Measurements from ENCODE around the gene TDG.

Gene TDG

DNA sequence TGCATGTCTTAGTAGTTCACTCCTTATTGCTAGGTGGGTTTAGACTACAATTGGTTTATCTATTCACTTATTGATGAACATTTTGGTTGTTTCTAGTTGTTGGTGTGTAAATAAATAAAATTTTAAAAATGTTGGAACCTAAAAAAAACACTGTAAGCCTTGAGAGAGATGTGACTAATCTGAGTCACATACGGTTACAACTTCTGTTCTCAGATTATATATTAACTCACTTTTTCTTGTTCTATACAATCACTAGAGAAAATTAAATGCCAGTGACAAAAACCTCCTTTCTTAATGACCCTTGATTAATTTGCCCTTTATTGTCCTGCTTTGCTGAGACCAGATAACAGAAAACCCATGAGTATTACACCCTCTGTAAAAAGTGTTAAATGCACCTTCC, 7.1 kb upstream of the TDG start:
- no peak for DNase-seq

- no peak for DNase-seq
Measured at GRCh38 chr12:103960616-103961227, 5.0 kb upstream of the TDG start.

GRCh38 chr12:103962493-103962892, 3.2 kb upstream of the TDG start:
- DNase-seq, result no peak

DNA sequence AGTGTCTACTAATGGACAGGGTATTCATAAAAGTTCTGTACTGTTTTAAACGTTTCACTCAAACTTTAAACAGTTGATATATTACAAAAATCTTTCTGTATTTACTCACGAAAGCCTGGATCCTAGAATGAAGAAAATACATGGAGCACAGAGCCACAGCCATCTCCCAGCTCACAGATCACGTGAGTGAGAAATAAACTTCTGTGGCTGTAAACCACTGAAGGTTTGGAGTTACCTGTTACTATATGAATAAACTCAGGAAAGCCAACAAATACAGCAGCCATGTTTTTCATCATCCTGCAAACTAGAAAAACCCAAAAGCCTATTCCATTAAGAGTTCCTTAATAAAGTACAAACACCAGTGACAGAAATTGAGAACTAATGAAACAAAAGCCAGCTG, 867 bp upstream of the TDG start:
- peak in 1 of 58 donors; percentile 13 for DNase-seq

- no peak for DNase-seq
Measured at GRCh38 chr12:103965255-103965589, 450 bp upstream of the TDG start.

- DNase-seq, result no peak
Measured at GRCh38 chr12:103966736-103967135, 1.1 kb downstream of the TDG start.

DNA sequence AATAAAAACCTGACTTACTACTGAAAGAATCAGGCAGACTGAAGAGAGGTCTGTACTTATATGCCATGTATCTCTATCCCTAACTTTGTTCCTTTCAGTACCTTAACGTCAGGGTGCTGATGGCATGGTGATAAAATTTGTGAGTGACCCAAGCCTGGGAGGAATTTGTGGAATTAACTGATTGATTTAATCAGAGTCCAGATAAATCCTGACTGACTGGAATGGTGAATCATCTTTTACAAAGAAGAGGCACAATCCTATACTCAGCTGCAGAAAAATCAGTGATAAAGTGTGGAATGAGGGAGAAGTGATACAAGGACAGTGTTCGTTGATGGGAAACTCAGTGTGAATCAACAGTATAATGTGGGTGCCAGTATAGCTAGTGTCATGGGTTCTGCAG, 3.7 kb downstream of the TDG start:
- no peak for DNase-seq

DNA sequence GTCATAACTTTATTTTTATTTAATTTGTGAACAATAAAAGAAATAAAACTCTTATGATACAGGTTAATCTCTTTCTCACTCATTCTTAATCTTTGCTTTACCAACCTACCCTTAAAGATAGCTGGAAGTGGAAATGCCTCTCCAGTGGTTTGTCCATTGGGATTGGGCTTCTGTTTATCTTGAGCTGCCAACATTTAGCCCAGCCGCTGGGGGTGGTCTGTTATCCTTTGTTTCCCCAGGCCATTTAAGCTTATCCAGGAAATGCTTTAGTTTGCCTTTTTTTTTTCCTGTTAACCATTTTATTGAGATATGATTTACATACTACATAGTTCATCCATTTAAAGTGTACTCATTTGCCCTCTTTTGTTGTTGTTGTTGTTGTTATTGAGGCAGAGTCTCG, 8.2 kb downstream of the TDG start:
- no peak for DNase-seq

DNA sequence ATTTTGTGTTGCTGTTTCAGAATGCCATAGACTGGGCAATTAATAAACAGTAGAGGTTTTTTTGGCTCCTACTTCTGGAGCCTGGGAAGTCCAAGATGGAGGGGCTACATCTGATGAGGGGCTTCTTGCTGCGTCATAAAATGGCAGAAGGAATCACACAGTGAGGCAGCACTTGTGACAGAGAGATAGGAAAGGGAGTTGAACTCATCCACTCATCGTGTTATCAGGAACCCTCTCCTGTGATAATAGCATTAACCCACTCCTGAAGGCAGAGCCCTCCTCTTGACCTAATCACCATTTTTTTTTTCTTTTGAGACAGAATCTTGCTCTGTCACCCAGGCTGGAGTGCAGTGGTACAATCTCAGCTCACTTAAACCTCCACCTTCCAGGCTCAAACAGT, 9.7 kb downstream of the TDG start:
- DNase-seq, result no peak

DNA sequence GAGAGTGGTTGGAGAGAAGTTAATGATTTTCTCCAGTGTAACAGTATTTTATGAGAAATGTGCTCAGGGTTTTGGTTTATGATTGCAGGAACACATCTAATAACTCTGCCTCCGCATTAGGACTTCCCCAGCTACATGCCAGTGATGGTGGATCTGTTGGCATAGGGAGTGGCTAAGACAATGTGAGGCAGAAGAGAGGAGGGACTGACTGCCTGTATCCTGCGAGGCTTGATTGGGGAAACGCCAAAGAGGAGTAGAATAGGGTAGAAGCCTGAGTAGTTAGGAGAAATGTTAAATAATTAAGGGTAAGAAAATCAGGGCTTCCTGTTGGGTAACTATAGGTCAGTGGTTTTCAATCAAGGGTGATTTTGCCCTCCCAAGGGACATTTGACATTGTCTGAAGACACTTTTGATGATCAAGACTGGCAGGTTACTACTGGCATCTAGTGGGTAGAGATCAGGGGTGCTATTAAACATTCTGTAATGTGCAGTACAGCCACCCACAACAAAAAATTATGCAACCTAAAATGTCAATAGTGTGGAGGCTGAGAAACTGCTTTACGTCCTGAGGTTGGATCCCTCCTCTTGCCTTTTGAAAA, 12.8 kb downstream of the TDG start:
- no peak for DNase-seq

GRCh38 chr12:103986829-103987228, 21.2 kb downstream of the TDG start:
- no peak for DNase-seq

- DNase-seq, result no peak
Measured at GRCh38 chr12:103994235-103994634, 28.6 kb downstream of the TDG start.

DNA sequence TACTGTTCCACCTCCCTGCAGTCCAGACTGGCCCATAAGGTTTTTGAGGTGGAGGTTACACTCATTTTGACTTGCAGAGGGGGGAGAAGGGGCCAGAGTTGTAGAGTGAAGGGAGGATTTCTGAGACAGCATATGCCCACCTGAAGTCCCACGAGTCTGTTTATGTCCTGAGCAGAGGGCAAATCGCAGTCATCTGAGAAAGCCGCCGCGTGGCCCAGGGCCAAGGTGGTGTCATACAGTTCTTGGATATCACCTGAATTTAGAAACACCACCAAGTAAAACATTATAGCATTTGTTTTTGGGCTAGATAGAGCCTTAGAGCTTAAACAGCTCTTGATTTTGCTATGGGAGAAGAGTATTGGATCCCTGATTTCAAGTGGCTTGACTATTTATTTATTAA, 30.9 kb downstream of the TDG start:
- DNase-seq, result no peak

GRCh38 chr12:103997286-103997900, 31.7 kb downstream of the TDG start:
- no peak for DNase-seq

DNA sequence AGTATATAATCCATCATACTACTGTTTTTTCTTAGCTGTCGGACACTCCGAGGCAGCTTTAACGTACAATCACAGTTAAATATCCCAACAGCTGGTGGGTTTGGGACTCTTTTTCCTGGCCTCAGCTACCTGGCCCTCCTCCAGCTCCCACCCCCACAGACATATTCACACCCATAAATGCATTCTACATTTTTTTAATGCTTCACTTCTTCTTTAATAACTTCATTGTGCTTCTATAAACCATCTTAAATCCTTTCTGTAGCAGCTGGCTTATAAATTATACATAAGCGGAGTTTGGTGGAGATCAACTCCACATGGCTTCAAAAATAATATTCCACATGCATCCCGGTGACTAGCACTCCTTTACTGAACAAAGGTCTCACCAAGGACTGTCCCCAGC, 33.3 kb downstream of the TDG start:
- no peak for DNase-seq

DNA sequence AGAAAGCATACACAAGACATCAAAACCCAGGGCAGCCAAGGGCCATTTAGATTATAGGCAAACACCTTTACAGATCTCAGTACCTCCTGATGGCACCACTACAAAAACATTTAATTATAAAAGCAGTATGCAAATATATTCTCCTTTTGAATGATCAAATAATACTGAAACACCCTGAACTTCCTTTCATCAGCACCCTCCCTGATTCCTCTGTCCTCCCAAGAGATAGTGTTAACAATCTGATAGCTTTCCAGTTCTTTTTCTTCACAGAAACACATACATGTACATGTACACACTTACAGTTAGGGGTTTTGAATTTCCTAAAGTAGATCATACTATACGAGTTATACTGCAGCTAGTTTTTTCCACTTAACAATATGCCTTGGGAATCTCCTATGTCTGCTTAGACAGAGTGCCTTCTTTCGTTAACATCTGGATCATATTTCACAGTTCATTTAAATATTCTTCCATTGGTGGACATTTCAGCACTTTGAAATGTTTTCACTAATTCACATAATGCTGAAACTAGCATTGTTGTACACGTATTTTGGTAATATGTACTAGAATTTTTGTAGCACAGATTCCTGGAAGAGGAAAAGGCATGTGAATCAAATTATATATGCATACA, 35.2 kb downstream of the TDG start:
- DNase-seq, result no peak

GRCh38 chr12:104002686-104003085, 37.0 kb downstream of the TDG start:
- DNase-seq, result no peak

DNA sequence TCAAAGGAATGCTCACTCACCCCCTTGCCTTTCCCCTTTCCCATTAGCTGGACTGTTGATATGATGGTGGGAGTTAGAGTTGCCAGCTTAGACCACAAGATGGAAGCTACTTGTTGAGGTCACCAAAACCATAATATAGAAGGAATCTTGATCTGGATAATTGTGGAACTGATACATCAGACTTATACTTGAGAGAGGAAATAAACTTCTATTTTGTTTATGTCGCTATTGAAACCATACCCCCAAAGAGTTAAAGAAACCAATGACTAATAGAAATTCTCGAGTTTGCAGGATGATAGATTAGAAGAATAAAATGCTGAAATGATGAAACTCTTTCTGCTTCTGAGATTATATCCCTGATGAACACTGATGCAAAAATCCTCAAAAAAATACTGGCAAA, 37.9 kb downstream of the TDG start:
- no peak for DNase-seq

DNA sequence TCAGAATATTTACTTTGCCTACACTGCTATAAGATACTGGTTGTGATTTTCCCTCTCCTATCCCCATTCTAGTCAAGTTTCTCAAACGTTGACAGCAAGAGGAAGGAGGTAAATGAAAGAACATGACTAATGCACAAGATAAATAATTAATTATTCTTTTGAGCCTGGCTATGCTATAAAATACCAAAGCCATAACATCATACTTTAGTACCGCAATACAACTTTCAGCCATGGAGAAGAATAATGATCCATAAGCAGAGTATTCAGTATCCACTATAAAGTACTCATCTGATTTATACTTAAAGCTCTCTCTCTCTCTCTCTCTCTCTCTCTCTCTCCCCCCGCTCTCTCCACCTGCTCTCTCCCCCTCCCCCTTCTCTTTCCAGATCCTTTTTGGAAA, 41.3 kb downstream of the TDG start:
- DNase-seq, result no peak

DNA sequence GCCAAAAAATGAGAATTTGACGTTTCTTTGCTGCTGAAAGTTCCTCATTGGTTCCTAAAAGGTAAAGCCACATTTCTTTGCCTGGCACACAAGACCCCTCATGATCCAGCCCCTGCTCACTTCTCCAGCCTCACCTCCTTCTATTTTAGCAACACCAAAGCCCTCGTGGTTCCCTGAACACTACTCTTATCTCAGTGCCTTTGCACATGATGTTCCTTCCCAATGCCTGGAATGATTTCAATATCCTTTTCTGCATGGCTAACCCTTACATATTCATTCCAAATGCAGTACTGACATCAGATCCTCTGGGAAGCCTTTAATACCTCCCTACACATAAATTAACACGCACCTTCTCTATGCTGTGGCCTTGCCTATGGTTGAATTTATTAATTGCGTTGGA, 44.4 kb downstream of the TDG start:
- no peak for DNase-seq

GRCh38 chr12:104010606-104011169, 45.0 kb downstream of the TDG start:
- peak in 9 of 58 donors; percentile 1 to 14 (median 3) for DNase-seq

DNA sequence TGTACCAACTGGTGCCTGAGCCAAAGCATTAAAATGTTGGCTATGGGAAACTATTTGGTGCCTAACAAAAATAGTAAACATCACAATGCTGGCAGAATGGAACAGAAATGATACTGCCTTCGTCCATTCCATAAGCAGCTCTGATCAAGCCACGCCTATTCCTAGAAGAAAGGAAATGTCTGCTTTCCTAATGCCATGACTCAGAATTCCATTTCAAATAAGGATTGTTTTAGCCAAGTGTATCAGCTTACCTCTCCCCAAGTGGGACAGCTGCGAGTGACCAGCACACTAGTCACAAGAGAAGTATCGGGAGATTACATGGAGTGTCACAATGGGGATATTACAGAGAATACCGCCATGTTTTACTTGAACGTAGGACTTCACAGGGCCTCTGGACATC, 45.6 kb downstream of the TDG start:
- DNase-seq, result no peak

- no peak for DNase-seq
Measured at GRCh38 chr12:104012331-104012730, 46.7 kb downstream of the TDG start.
